ENCODE measurements around the gene RAB1A. TPM values are rescaled to one million over a fixed set of nuclear protein-coding genes. Genes with fewer than 3 reads are reported as not detected.
"Not testable (repeated sequence)": the region's sequence is repeated elsewhere in the genome, so short reads cannot be mapped to it uniquely, and the experiment has no call there.

RAB1A gene
- total and polyA plus RNA-seq, 9 donors = 57.5 to 125 (median 104) TPM

- no peaks in the 10 kb centered on the region for H3K36me3 ChIP-seq
- H3K27ac ChIP-seq = no peak overlapping the region
- no peak for DNase-seq
- H3K4me1 ChIP-seq (ENCODE audit: insufficient read depth) = no peaks in the 10 kb centered on the region
- intact Hi-C loops (cut with DNase I) = loop anchor here in 1 of 4 donors (10.0 kb wide), 1 partner anchor 258 kb away; no protein-coding TSS in a partner anchor
- H3K4me3 ChIP-seq = no peak overlapping the region
- H3K27me3 ChIP-seq = no peaks in the 10 kb centered on the region
- no peak for TF ChIP-seq EP300 (IDR thresholded peaks at IDR 0.05)
- TF ChIP-seq POLR2A (IDR thresholded peaks at IDR 0.05) = no peak
- TF ChIP-seq CTCF (IDR thresholded peaks at IDR 0.05) = no peak
- H3K9me3 ChIP-seq = no peaks in the 10 kb centered on the region
- WGBS, 3 donors = 90 to 93% (median 92%) methylated on average over 12 of the region's 12 CpGs
Measured at GRCh38 chr2:65172994-65173790, 43.3 kb upstream of the RAB1A start.

GRCh38 chr2:65170611-65171477 lies 40.9 kb upstream of the RAB1A start:
- not testable (repeated sequence) for H3K36me3 ChIP-seq; H3K9me3 ChIP-seq; H3K27me3 ChIP-seq; H3K4me1 ChIP-seq (ENCODE audit: insufficient read depth); H3K27ac ChIP-seq; DNase-seq; H3K4me3 ChIP-seq
- 80 to 89% (median 83%) methylated on average over 14 of the region's 14 CpGs for WGBS, 3 donors
- intact Hi-C loops (cut with DNase I) = loop anchor here in 1 of 4 donors (10.0 kb wide), 1 partner anchor 256 kb away; no protein-coding TSS in a partner anchor

DNA sequence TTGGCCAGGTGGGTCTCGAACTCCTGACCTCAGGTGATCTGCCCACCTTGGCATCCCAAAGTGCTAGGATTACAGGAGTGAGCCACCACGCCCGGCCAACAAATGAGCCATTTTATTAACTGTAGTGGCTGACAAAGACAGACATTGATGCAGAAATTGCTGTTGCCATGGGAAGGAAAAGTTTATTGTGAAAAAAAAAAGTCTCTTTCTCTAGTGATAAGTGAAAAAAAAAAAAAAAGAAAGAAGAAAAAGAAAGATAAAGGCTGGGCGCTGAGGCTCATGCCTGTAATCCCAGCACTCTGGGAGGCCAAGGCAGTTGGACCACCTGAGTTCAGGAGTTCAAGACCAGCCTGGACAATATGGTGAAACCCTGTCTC lies 39.8 kb upstream of the RAB1A start:
- TF ChIP-seq CTCF (IDR thresholded peaks at IDR 0.05) (no peak), EP300 (IDR thresholded peaks at IDR 0.05) (no peak), POLR2A (IDR thresholded peaks at IDR 0.05) (no peak)
- no peak overlapping the region for H3K4me3 ChIP-seq
- H3K36me3 ChIP-seq = no peaks in the 10 kb centered on the region
- H3K9me3 ChIP-seq = no peaks in the 10 kb centered on the region
- no peaks in the 10 kb centered on the region for H3K4me1 ChIP-seq (ENCODE audit: insufficient read depth)
- H3K27me3 ChIP-seq = no peaks in the 10 kb centered on the region
- no peak for DNase-seq
- 76 to 84% (median 83%) methylated on average over 4 of the region's 4 CpGs for WGBS, 3 donors
- H3K27ac ChIP-seq = no peak overlapping the region
- intact Hi-C loops (cut with DNase I) = loop anchor here in 1 of 4 donors (10.0 kb wide), 1 partner anchor 255 kb away; no protein-coding TSS in a partner anchor

DNA sequence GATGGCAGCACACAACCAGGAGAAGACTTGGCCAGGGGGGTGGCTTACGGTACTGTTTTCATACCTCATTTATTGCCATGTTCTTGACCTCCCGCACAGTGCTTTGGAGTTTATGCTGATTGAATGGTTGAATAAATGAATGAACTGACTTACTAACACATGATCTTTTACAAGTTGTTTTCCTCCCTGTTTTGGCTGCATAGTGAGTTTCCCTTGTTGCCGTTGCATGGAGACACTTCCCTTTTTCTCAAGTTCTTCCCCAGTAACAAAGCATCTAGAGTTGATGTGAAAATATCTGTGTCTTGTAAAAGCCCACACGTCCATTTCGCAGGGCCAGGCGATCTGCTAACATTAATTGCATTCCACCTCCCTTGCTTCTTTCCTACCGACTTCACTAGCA lies 35.7 kb upstream of the RAB1A start:
- H3K36me3 ChIP-seq = no peaks in the 10 kb centered on the region
- H3K9me3 ChIP-seq = no peaks in the 10 kb centered on the region
- no peak overlapping the region for H3K27ac ChIP-seq
- no peaks in the 10 kb centered on the region for H3K4me1 ChIP-seq (ENCODE audit: insufficient read depth)
- 78 to 83% (median 81%) methylated on average over 7 of the region's 7 CpGs for WGBS, 3 donors
- no peak overlapping the region for H3K4me3 ChIP-seq
- DNase-seq = no peak
- TF ChIP-seq POLR2A (IDR thresholded peaks at IDR 0.05) (no peak), CTCF (IDR thresholded peaks at IDR 0.05) (no peak), EP300 (IDR thresholded peaks at IDR 0.05) (no peak)
- H3K27me3 ChIP-seq = no peaks in the 10 kb centered on the region
- intact Hi-C loops (cut with DNase I) = no loop called here
